ENCODE measurements around the gene LRRC25. TPM values are rescaled to one million over a fixed set of nuclear protein-coding genes. Genes with fewer than 3 reads are reported as not detected.
A peak's percentile ranks its signal among the peaks of the same experiment; 100 is the strongest.

Gene LRRC25
- total RNA-seq, 1 experiment from 2014 or later, result 0.06 TPM

- no peak for DNase-seq (ENCODE audit: low spot score)
Measured at GRCh38 chr19:18424890-18425514, 27.6 kb upstream of the LRRC25 start.

GRCh38 chr19:18424122-18424889 lies 26.9 kb upstream of the LRRC25 start:
- DNase-seq (ENCODE audit: low spot score), result no peak

- DNase-seq (ENCODE audit: low spot score), result no peak
Measured at GRCh38 chr19:18423258-18424020, 26.0 kb upstream of the LRRC25 start.

- DNase-seq (ENCODE audit: low spot score), result no peak
Measured at GRCh38 chr19:18422530-18423191, 25.2 kb upstream of the LRRC25 start.

- DNase-seq (ENCODE audit: low spot score), result no peak
Measured at GRCh38 chr19:18421371-18421959, 24.0 kb upstream of the LRRC25 start.

GRCh38 chr19:18420930-18421329 lies 23.5 kb upstream of the LRRC25 start:
- no peak for DNase-seq (ENCODE audit: low spot score)

GRCh38 chr19:18419699-18420460 lies 22.5 kb upstream of the LRRC25 start:
- DNase-seq (ENCODE audit: low spot score), result no peak

GRCh38 chr19:18419195-18419698 lies 21.8 kb upstream of the LRRC25 start, which contains the start of gene SSBP4:
Gene SSBP4 (plus strand): TSS chr19:18419398. CDS start chr19:18419649, 251 bp downstream.
- DNase-seq (ENCODE audit: low spot score), result peak; percentile 63

- DNase-seq (ENCODE audit: low spot score), result peak; percentile 48
Measured at GRCh38 chr19:18418483-18419194, 21.2 kb upstream of the LRRC25 start.

GRCh38 chr19:18418029-18418482 lies 20.6 kb upstream of the LRRC25 start:
- DNase-seq (ENCODE audit: low spot score), result no peak

- DNase-seq (ENCODE audit: low spot score), result peak; percentile 86
Measured at GRCh38 chr19:18417250-18418028, 20.0 kb upstream of the LRRC25 start.

- peak; percentile 93 for DNase-seq (ENCODE audit: low spot score)
Measured at GRCh38 chr19:18416778-18417249, 19.4 kb upstream of the LRRC25 start.

- peak; percentile 86 for DNase-seq (ENCODE audit: low spot score)
Measured at GRCh38 chr19:18415178-18415867, 17.9 kb upstream of the LRRC25 start.

GRCh38 chr19:18414504-18415177 lies 17.2 kb upstream of the LRRC25 start:
- peak; percentile 85 for DNase-seq (ENCODE audit: low spot score)

- no peak for DNase-seq (ENCODE audit: low spot score)
Measured at GRCh38 chr19:18412610-18413239, 15.3 kb upstream of the LRRC25 start.

- DNase-seq (ENCODE audit: low spot score), result peak; percentile 51
Measured at GRCh38 chr19:18408053-18408476, 10.6 kb upstream of the LRRC25 start.

- no peak for DNase-seq (ENCODE audit: low spot score)
Measured at GRCh38 chr19:18406749-18407148, 9.3 kb upstream of the LRRC25 start.
